HepG2 (cell line): ENCODE results near the gene KLHDC4. TPM values are rescaled to one million over a fixed set of nuclear protein-coding genes. Genes with fewer than 3 reads are reported as not detected.

Source experiments
- ATAC-seq: fragments of 200-7000 bp; cut with Tn5 transposase; 3 replicates; pipeline ENCODE4 v1.9.1; 2020; ENCODE audit warnings: mild to moderate bottlenecking, moderate library complexity
- BruUV-seq: library from RNA; stranded (reverse); fragments of 400-500 nt; replicated peaks from 2 replicates; lab custom pipeline; 2021; lab: Mats Ljungman, UMichigan
- CTCF ChIA-PET: fragments of 300-600 bp; formaldehyde crosslinking; extraction: SDS; loops from one replicate; lab custom pipeline; 2021; ENCODE audit warnings: low total read pairs, inconsistent platforms, low intra/inter-chr PET ratio; lab: Yijun Ruan, JAX
- POLR2A ChIA-PET: fragments of 350-600 bp; sonication (Branson Sonifier 250); formaldehyde crosslinking; loops from one replicate; lab custom pipeline; 2020; ENCODE audit warnings: antibody characterized with exemption, inconsistent platforms; lab: Yijun Ruan, JAX
- DNase-seq: peaks from one replicate; pipeline ENCODE4 v3.0.0-alpha.2; 2015; ENCODE audit warnings: low spot score
- FAIRE-seq: peaks from 3 replicates; lab custom pipeline; 2011; peaks lifted over from hg19 to GRCh38; lab: Jason Lieb, UNC
- H2AFZ ChIP-seq: one replicate; pipeline ENCODE4 v1.6.1; 2011; ENCODE audit warnings: low read length, inconsistent platforms
- H3K27ac ChIP-seq: fragments of 300-600 bp; 3 replicates; pipeline ENCODE4 v1.8.0; 2011; ENCODE audit warnings: mixed run types, mild to moderate bottlenecking, mixed read lengths, low read length, inconsistent platforms; ENCODE audit not compliant: insufficient read depth; ENCODE audit errors: extremely low read length
- H3K27me3 ChIP-seq, 2 experiments: fragments of 200-600 bp in 1 of 2; 2 replicates in 1 of 2; 3 replicates in 1 of 2; pipeline versions ENCODE4 v1.6.0 to v1.8.0; 2011; ENCODE audit warnings: low read length in 2 of 2, mild to moderate bottlenecking in 2 of 2, moderate library complexity in 2 of 2, inconsistent platforms in 1 of 2; ENCODE audit not compliant: insufficient read depth in 2 of 2, control insufficient read depth in 1 of 2
- H3K36me3 ChIP-seq, 2 experiments: fragments of 200-600 bp in 1 of 2; replicated peaks in 1 of 2; 2 replicates in 1 of 2; 3 replicates in 1 of 2; pipeline versions ENCODE4 v1.5.1 to v1.8.0; 2011; ENCODE audit warnings: low read length in 2 of 2, inconsistent platforms in 1 of 2; ENCODE audit not compliant: insufficient read depth in 2 of 2, control insufficient read depth in 1 of 2
- H3K4me1 ChIP-seq: 2 replicates; pipeline ENCODE4 v1.5.1; 2012; ENCODE audit warnings: low read length, inconsistent platforms; ENCODE audit not compliant: insufficient read depth
- H3K4me2 ChIP-seq: 2 replicates; pipeline ENCODE4 v1.6.0; 2011; ENCODE audit warnings: low read depth, low read length, inconsistent platforms
- H3K4me3 ChIP-seq, 3 experiments: fragments of 200-600 bp in 1 of 3; sonication (generic), shearing (Covaris generic) in 1 of 3; replicated peaks in 1 of 3; 2 replicates each; pipeline ENCODE4 v1.5.1; 2011 to 2016; ENCODE audit warnings: low read length in 3 of 3, inconsistent platforms in 2 of 3, low read depth in 2 of 3, mild to moderate bottlenecking in 2 of 3, control low read depth in 1 of 3, mixed read lengths in 1 of 3; ENCODE audit not compliant: insufficient read depth in 1 of 3
- H3K79me2 ChIP-seq: one replicate; pipeline ENCODE4 v1.6.1; 2011; ENCODE audit warnings: low read length, inconsistent platforms; ENCODE audit not compliant: insufficient read depth
- H3K9ac ChIP-seq: 2 replicates; pipeline ENCODE4 v1.6.0; 2011; ENCODE audit warnings: mild to moderate bottlenecking, low read depth, low read length, inconsistent platforms; ENCODE audit not compliant: insufficient read depth
- H3K9me3 ChIP-seq: 2 replicates; pipeline ENCODE4 v1.5.1; 2012; ENCODE audit warnings: mild to moderate bottlenecking, low read length
- H4K20me1 ChIP-seq: 2 replicates; pipeline ENCODE4 v1.6.0; 2011; ENCODE audit warnings: inconsistent platforms, mild to moderate bottlenecking, low read length, moderate library complexity; ENCODE audit not compliant: insufficient read depth
- ATF6 ChIP-seq: sonication (generic); formaldehyde crosslinking; conservative IDR thresholded peaks from 2 replicates; pipeline ENCODE4 v1.4.0; 2020; ENCODE audit warnings: missing genetic modification reagents
- ERF ChIP-seq: IDR thresholded peaks from 2 replicates; pipeline ENCODE4 v1.6.1; 2018; ENCODE audit warnings: missing biosample characterization, missing genetic modification reagents
- IRF9 ChIP-seq: sonication (generic); formaldehyde crosslinking; IDR thresholded peaks from 2 replicates; pipeline ENCODE4 v1.8.0; 2022; ENCODE audit warnings: missing genetic modification reagents, mild to moderate bottlenecking, borderline replicate concordance
- MYPOP ChIP-seq: sonication (generic); formaldehyde crosslinking; IDR thresholded peaks from 2 replicates; pipeline ENCODE4 v1.8.1; 2023; ENCODE audit warnings: mild to moderate bottlenecking, moderate library complexity, missing genetic modification reagents
- REXO4 ChIP-seq: sonication (generic); formaldehyde crosslinking; IDR thresholded peaks from 2 replicates; pipeline ENCODE4 v1.8.0; 2022; ENCODE audit warnings: missing genetic modification reagents, mild to moderate bottlenecking, borderline replicate concordance
- RFX1 ChIP-seq: fragments of 450-650 bp; IDR thresholded peaks from 2 replicates; pipeline ENCODE4 v1.6.1; 2017
- ZNF142 ChIP-seq: sonication (generic); formaldehyde crosslinking; IDR thresholded peaks from 2 replicates; pipeline ENCODE4 v1.4.0; 2020; ENCODE audit warnings: missing genetic modification reagents
- ZNF563 ChIP-seq: sonication (generic); formaldehyde crosslinking; IDR thresholded peaks from 2 replicates; pipeline ENCODE4 v1.8.0; 2022; ENCODE audit warnings: mild to moderate bottlenecking, moderate library complexity, missing genetic modification reagents
- ZNF644 ChIP-seq: IDR thresholded peaks from 2 replicates; pipeline ENCODE4 v1.6.1; 2016; ENCODE audit warnings: low read depth
- WGBS: methylation state at CpG from one replicate; pipeline ENCODE4 v1.1.6; 2017; ENCODE audit warnings: low lambda C conversion rate; 5-methylcytosine and 5-hydroxymethylcytosine counted together
- in situ Hi-C: cut with HindIII; loops from 2 replicates; pipeline ENCODE4 v1.10.0; 2017; ENCODE audit warnings: low pct_unique_long_range_greater_than_20kb; ENCODE audit not compliant: extremely low pct_ligation_motif_present
- intact Hi-C: fragments of 100-400 bp; cut with micrococcal nuclease; formaldehyde crosslinking; loops from one replicate; pipeline ENCODE4 v1.10.0; 2022; ENCODE audit not compliant: unreplicated experiment
- polyA plus RNA-seq, 8 experiments: library from polyadenylated mRNA; depleted of rRNA in 3 of 8; stranded (reverse) in 7 of 8; unstranded in 1 of 8; fragments of >200 nt; fragmentation: Illumina TruSeq in 4 of 8; extraction: Trizol in 4 of 8; gene quantifications; 2 replicates each; pipeline versions ENCODE4 v1.2.1 to v1.2.3, GENCODE V29; 2011 to 2016; ENCODE audit warnings: low read depth in 4 of 8, missing spikeins in 1 of 8, mixed read lengths in 1 of 8; ENCODE audit not compliant: insufficient read depth in 1 of 8
- total RNA-seq, 5 experiments: library from RNA; depleted of rRNA; stranded (reverse); fragments of >200 nt; fragmentation: Illumina TruSeq; extraction: Trizol; gene quantifications; 2 replicates each; pipeline ENCODE4 v1.2.3, GENCODE V29; 2016; ENCODE audit warnings: low read depth in 1 of 5
- TF ChIP-seq, protein P1 (sequence below): sonication (generic); formaldehyde crosslinking; IDR thresholded peaks from 2 replicates; pipeline ENCODE4 v1.4.0; 2020; ENCODE audit warnings: low read depth, mild to moderate bottlenecking, missing genetic modification reagents
- TF ChIP-seq, protein P2 (sequence below): sonication (generic); formaldehyde crosslinking; conservative IDR thresholded peaks from 2 replicates; pipeline ENCODE4 v1.8.0; 2022; ENCODE audit warnings: missing genetic modification reagents

KLHDC4 gene
- total and polyA plus RNA-seq, 2 of the 13 experiments (the other 11 are each of a cell fraction or from before 2014, with no cell fraction given), result 18.7 to 31.8 TPM

DNA sequence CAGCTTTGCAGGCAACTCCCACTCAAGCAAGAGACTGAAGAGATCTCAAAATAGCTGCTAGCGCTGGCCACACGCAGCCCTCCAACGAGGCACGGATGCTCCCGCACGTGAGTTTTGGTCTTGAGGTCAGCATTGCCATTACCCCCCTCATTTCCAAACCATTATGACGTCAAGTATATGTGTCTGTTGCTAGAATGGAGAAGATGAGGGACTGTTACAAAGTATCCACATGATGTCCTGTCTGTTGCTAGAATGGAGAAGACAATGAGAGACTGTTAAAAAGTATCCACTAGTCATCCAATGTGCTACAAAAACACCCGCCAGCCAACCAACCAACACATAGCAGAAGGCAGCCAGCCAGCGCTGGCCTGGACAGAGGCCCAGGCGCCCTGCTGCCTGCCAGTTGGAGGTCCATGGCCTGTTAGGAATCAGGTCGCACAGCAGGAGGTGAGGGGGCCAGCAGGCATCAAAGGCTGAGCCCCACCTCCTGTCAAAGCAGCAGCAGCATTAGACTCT lies 24.8 kb downstream of the KLHDC4 start:
- Histone ChIP-seq H3K79me2 (peaks cover 8% of the 10 kb centered on the region), H4K20me1 (no peaks in the 10 kb centered on the region), H3K27me3 (no peaks in the 10 kb centered on the region; a peak in 1 of 5 replicates), H3K9ac (no peak overlapping the region), H3K27ac (no peak overlapping the region), H3K4me2 (no peak overlapping the region), H3K4me3 (no peak overlapping the region), H3K4me1 (no peaks in the 10 kb centered on the region), H3K9me3 (no peaks in the 10 kb centered on the region), H2AFZ (no peak overlapping the region), H3K36me3 (peaks cover 21 to 57% of the 10 kb centered on the region in 2 experiments)
- no peak for FAIRE-seq
- intact Hi-C loops (no loop called here), in situ Hi-C loops (no loop called here)
- BruUV-seq, result no TSS peak
- WGBS, result 92% methylated on average over 10 of the region's 11 CpGs
- DNase-seq, result no peak
- no peak for ATAC-seq
- ChIA-PET CTCF (no interaction called here), POLR2A (no interaction called here)
- no peak for TF ChIP-seq RFX1
- TF ChIP-seq REXO4, result no peak
- no peak for TF ChIP-seq ERF (CRISPR knock-in tag)
- no peak for TF ChIP-seq ZNF644 (CRISPR knock-in tag)
- TF ChIP-seq, protein P1, sequence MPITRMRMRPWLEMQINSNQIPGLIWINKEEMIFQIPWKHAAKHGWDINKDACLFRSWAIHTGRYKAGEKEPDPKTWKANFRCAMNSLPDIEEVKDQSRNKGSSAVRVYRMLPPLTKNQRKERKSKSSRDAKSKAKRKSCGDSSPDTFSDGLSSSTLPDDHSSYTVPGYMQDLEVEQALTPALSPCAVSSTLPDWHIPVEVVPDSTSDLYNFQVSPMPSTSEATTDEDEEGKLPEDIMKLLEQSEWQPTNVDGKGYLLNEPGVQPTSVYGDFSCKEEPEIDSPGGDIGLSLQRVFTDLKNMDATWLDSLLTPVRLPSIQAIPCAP, result no peak
- no peak for TF ChIP-seq ZNF142 (CRISPR knock-in tag)
- TF ChIP-seq, protein P2, sequence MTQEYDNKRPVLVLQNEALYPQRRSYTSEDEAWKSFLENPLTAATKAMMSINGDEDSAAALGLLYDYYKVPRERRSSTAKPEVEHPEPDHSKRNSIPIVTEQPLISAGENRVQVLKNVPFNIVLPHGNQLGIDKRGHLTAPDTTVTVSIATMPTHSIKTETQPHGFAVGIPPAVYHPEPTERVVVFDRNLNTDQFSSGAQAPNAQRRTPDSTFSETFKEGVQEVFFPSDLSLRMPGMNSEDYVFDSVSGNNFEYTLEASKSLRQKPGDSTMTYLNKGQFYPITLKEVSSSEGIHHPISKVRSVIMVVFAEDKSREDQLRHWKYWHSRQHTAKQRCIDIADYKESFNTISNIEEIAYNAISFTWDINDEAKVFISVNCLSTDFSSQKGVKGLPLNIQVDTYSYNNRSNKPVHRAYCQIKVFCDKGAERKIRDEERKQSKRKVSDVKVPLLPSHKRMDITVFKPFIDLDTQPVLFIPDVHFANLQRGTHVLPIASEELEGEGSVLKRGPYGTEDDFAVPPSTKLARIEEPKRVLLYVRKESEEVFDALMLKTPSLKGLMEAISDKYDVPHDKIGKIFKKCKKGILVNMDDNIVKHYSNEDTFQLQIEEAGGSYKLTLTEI (CRISPR knock-in tag), result no peak
- TF ChIP-seq MYPOP, result no peak
- TF ChIP-seq IRF9 (CRISPR knock-in tag), result no peak
- no peak for TF ChIP-seq ATF6
- no peak for TF ChIP-seq ZNF563 (CRISPR knock-in tag)
